Thyroid gland (tissue), 4 donors: ENCODE measurements around the gene LRIT2.

ENCODE experiments used
- POLR2A ChIP-seq, 2 donors: fragments of 450-650 bp; IDR thresholded peaks; one replicate each; pipeline ENCODE4 v1.6.1; 2017; ENCODE audit warnings: antibody characterized with exemption in 2 of 2, mild to moderate bottlenecking in 2 of 2, moderate library complexity in 1 of 2
- TF ChIP-seq, protein P1 (sequence below), 6 experiments: fragments of 200-600 bp in 3 of 6; fragments of 450-650 bp in 3 of 6; sonication (generic) in 3 of 6; IDR thresholded peaks; one replicate each; pipeline ENCODE4 v1.5.1; 2016 to 2019; ENCODE audit warnings: antibody characterized with exemption in 6 of 6, mild to moderate bottlenecking in 2 of 6, inconsistent platforms in 1 of 6, moderate library complexity in 1 of 6

DNA sequence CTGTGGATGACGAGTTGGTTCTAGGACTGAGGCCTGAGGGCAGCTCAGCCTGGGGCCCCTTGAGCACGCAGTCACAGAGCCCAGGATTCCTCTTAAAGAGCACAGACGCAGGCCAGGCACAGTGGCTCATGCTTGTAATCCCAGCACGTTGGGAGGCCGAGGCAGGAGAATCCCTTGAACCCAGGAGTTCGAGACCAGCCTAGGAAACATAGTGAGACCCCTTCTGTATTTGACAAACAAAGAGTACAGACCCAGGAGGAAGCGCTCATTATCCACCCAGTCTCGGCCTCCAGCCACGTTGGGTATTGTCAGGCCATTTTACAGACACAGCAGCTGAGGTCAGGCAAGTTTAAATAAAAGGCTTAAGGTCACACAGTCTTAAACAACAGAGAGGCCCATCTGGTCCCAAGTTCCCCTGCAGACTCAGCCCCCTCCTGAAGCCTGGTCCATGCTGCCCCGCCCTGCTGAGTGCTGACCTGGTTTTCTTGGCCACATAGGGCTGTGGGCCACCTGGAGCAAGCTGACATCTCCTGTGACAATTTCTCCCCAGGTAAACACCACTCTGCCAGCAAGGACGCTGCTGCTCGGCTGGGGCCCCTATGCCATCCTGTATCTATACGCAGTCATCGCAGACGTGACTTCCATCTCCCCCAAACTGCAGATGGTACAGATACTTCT, 32.1 kb upstream of the LRIT2 start:
- TF ChIP-seq, protein P1, sequence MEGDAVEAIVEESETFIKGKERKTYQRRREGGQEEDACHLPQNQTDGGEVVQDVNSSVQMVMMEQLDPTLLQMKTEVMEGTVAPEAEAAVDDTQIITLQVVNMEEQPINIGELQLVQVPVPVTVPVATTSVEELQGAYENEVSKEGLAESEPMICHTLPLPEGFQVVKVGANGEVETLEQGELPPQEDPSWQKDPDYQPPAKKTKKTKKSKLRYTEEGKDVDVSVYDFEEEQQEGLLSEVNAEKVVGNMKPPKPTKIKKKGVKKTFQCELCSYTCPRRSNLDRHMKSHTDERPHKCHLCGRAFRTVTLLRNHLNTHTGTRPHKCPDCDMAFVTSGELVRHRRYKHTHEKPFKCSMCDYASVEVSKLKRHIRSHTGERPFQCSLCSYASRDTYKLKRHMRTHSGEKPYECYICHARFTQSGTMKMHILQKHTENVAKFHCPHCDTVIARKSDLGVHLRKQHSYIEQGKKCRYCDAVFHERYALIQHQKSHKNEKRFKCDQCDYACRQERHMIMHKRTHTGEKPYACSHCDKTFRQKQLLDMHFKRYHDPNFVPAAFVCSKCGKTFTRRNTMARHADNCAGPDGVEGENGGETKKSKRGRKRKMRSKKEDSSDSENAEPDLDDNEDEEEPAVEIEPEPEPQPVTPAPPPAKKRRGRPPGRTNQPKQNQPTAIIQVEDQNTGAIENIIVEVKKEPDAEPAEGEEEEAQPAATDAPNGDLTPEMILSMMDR (IDR thresholded peaks at IDR 0.05), result no peak
- no peak for TF ChIP-seq POLR2A (IDR thresholded peaks at IDR 0.05)
